ENCODE results near the gene RNF157. TPM values are rescaled to one million over a fixed set of nuclear protein-coding genes. Genes with fewer than 3 reads are reported as not detected.
A peak's percentile ranks its signal among the peaks of the same experiment; 100 is the strongest.

The RNF157 gene
- total and polyA plus RNA-seq, 2 experiments from 2014 or later: 5.0 to 8.6 TPM

DNA sequence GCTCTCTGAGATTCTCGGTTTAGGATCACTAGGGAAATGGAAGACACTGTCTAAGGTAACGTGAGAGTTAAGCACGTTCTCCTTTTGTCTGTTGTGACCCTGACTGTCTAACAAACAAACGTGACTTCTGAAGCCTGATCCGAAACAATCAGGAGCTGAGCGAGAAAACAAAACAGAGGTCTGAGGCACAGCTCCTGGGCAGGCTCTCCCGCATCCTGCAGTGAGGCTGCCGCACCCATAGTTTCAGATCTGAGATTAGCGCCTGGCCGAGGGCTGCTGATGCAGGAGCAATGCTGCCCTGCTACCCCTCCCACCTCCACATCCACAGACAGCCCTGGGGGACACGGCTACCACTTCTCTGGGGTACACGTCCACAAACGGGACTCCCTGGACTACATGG, 46.7 kb downstream of the RNF157 start:
- Histone ChIP-seq H3K4me1 (ENCODE audit: insufficient read depth) (peaks cover 7% of the 10 kb centered on the region), H3K4me3 (no peak overlapping the region), H3K79me2 (no peaks in the 10 kb centered on the region), H3K4me2 (no peak overlapping the region), H3K27ac (no peak overlapping the region), H3K27me3 (no peaks in the 10 kb centered on the region), H2AFZ (no peak overlapping the region), H3K36me3 (replicated peaks; ENCODE audit: insufficient read depth, low read depth) (no peaks in the 10 kb centered on the region), H3K9me2 (replicated peaks; ENCODE audit: insufficient read depth) (no peaks in the 10 kb centered on the region), H3K9me3 (ENCODE audit: low read depth) (no peaks in the 10 kb centered on the region), H4K20me1 (ENCODE audit: insufficient read depth, poor library complexity, severe bottlenecking) (no peaks in the 10 kb centered on the region)
- TF ChIP-seq, protein P1, sequence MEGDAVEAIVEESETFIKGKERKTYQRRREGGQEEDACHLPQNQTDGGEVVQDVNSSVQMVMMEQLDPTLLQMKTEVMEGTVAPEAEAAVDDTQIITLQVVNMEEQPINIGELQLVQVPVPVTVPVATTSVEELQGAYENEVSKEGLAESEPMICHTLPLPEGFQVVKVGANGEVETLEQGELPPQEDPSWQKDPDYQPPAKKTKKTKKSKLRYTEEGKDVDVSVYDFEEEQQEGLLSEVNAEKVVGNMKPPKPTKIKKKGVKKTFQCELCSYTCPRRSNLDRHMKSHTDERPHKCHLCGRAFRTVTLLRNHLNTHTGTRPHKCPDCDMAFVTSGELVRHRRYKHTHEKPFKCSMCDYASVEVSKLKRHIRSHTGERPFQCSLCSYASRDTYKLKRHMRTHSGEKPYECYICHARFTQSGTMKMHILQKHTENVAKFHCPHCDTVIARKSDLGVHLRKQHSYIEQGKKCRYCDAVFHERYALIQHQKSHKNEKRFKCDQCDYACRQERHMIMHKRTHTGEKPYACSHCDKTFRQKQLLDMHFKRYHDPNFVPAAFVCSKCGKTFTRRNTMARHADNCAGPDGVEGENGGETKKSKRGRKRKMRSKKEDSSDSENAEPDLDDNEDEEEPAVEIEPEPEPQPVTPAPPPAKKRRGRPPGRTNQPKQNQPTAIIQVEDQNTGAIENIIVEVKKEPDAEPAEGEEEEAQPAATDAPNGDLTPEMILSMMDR (IDR thresholded peaks at IDR 0.05; ENCODE audit: poor library complexity): no peak
- TF ChIP-seq EZH2phosphoT487 (IDR thresholded peaks at IDR 0.05; ENCODE audit: low read depth, severe bottlenecking, unreplicated experiment): no peak
- no peak for TF ChIP-seq EZH2 (IDR thresholded peaks at IDR 0.05; ENCODE audit: borderline replicate concordance)
- WGBS (ENCODE audit: low lambda C conversion rate, missing lambda C conversion rate): 56% methylated on average over 13 of the region's 13 CpGs
- no peak for DNase-seq (ENCODE audit: low spot score)

DNA sequence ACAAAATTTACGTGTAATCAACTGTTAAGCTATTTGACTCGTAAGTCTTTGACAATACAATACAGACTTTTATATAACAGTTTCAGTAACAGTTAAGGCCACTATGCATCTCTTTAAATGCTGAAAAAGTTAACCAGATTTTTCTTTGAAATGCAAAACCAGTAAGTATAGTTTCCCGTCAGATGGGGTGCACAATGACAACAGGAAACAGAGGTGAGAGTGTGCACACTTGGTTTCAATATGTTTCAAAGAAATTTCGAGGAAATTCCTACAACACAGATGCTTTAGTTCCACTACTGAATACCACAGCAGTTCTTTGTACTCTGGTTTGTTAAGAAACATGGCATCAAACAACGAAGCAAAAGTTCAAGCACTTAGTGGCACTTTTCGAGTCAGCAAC, 48.4 kb downstream of the RNF157 start:
- no peaks in the 10 kb centered on the region for H3K9me2 ChIP-seq (replicated peaks; ENCODE audit: insufficient read depth)
- peaks cover 7% of the 10 kb centered on the region for H3K4me1 ChIP-seq (ENCODE audit: insufficient read depth)
- 75% methylated on average over 6 of the region's 6 CpGs for WGBS (ENCODE audit: low lambda C conversion rate, missing lambda C conversion rate)
- no peaks in the 10 kb centered on the region for H3K27me3 ChIP-seq
- no peak overlapping the region for H2AFZ ChIP-seq
- no peaks in the 10 kb centered on the region for H3K79me2 ChIP-seq
- no peak overlapping the region for H3K4me3 ChIP-seq
- no peaks in the 10 kb centered on the region for H4K20me1 ChIP-seq (ENCODE audit: insufficient read depth, poor library complexity, severe bottlenecking)
- H3K36me3 ChIP-seq (replicated peaks; ENCODE audit: insufficient read depth, low read depth): no peaks in the 10 kb centered on the region
- H3K9me3 ChIP-seq (ENCODE audit: low read depth): no peaks in the 10 kb centered on the region
- no peak for DNase-seq (ENCODE audit: low spot score)
- no peak overlapping the region for H3K4me2 ChIP-seq
- TF ChIP-seq, protein P1 (IDR thresholded peaks at IDR 0.05; ENCODE audit: poor library complexity): no peak
- no peak for TF ChIP-seq EZH2phosphoT487 (IDR thresholded peaks at IDR 0.05; ENCODE audit: low read depth, severe bottlenecking, unreplicated experiment)
- TF ChIP-seq EZH2 (IDR thresholded peaks at IDR 0.05; ENCODE audit: borderline replicate concordance): no peak
- H3K27ac ChIP-seq: no peak overlapping the region

DNA sequence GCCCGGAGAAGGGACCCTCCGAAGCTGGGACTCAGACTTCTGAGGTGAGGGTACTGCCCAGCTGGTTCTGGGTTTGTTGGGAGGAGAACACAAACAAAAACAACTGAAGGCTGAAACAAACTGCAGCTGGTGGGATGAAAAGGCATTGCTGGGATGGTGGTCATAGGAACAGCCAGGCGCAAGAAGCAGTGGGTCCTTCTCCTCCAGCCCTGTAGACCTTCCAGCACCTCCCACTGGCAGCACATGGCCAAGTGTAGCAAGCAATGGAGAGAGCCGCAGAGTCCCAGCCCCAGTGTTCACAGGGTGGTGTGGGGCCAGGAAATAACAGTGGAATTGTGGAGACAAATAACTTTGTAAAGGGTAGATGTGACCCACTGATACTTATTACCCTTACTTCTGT, 50.6 kb downstream of the RNF157 start:
- DNase-seq (ENCODE audit: low spot score): no peak
- Histone ChIP-seq H3K4me3 (no peak overlapping the region), H3K79me2 (no peaks in the 10 kb centered on the region), H3K36me3 (replicated peaks; ENCODE audit: insufficient read depth, low read depth) (no peaks in the 10 kb centered on the region), H3K27me3 (no peaks in the 10 kb centered on the region), H3K4me1 (ENCODE audit: insufficient read depth) (peaks cover 7% of the 10 kb centered on the region), H3K9me3 (ENCODE audit: low read depth) (no peaks in the 10 kb centered on the region), H3K9me2 (replicated peaks; ENCODE audit: insufficient read depth) (no peaks in the 10 kb centered on the region), H3K27ac (no peak overlapping the region), H2AFZ (no peak overlapping the region), H3K4me2 (no peak overlapping the region), H4K20me1 (ENCODE audit: insufficient read depth, poor library complexity, severe bottlenecking) (no peaks in the 10 kb centered on the region)
- 83% methylated on average over 4 of the region's 4 CpGs for WGBS (ENCODE audit: low lambda C conversion rate, missing lambda C conversion rate)
- TF ChIP-seq, protein P1 (IDR thresholded peaks at IDR 0.05; ENCODE audit: poor library complexity): no peak
- TF ChIP-seq EZH2 (IDR thresholded peaks at IDR 0.05; ENCODE audit: borderline replicate concordance): no peak
- TF ChIP-seq EZH2phosphoT487 (IDR thresholded peaks at IDR 0.05; ENCODE audit: low read depth, severe bottlenecking, unreplicated experiment): no peak

DNA sequence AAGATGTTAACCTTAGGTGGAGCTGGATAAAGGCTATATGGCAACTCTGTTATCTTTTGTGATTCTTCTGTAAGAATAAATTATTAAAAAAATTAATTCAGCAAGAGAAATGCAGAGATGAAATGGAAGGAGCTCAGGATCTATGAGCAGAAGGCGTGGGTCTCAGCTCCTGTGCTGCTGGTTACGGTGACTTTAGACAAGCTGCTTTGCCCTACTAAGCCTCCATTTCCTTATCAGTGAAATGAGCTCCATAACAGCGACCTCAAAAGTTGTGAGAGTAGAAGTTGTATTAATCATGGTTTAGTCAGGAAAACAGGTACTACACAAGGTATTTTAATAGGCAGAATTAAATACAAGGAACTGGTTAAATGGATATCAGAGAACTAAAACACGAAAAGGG, 51.0 kb downstream of the RNF157 start:
- Histone ChIP-seq H3K4me1 (ENCODE audit: insufficient read depth) (peaks cover 7% of the 10 kb centered on the region), H3K4me2 (peak overlapping the region; percentile 16), H2AFZ (no peak overlapping the region), H3K27me3 (no peaks in the 10 kb centered on the region), H3K9me3 (ENCODE audit: low read depth) (no peaks in the 10 kb centered on the region), H3K4me3 (no peak overlapping the region), H3K36me3 (replicated peaks; ENCODE audit: insufficient read depth, low read depth) (no peaks in the 10 kb centered on the region), H3K79me2 (no peaks in the 10 kb centered on the region), H3K9me2 (replicated peaks; ENCODE audit: insufficient read depth) (no peaks in the 10 kb centered on the region), H4K20me1 (ENCODE audit: insufficient read depth, poor library complexity, severe bottlenecking) (no peaks in the 10 kb centered on the region), H3K27ac (no peak overlapping the region)
- TF ChIP-seq EZH2phosphoT487 (IDR thresholded peaks at IDR 0.05; ENCODE audit: low read depth, severe bottlenecking, unreplicated experiment) (no peak), EZH2 (IDR thresholded peaks at IDR 0.05; ENCODE audit: borderline replicate concordance) (no peak)
- TF ChIP-seq, protein P1 (IDR thresholded peaks at IDR 0.05; ENCODE audit: poor library complexity): no peak
- no peak for DNase-seq (ENCODE audit: low spot score)
- WGBS (ENCODE audit: low lambda C conversion rate, missing lambda C conversion rate): 66% methylated on average over 4 of the region's 4 CpGs

Data from hepatocyte (in vitro differentiated cells).